Measurements from ENCODE around the gene SLC2A6.

The SLC2A6 gene

GRCh38 chr9:133494636-133495326, 15.9 kb upstream of the SLC2A6 start:
- no peak overlapping the region for H3K27ac Mint-ChIP-seq
- peaks cover 34% of the 10 kb centered on the region for H3K4me1 Mint-ChIP-seq
- H3K36me3 Mint-ChIP-seq (ENCODE audit: low read depth) = no peaks in the 10 kb centered on the region
- TF ChIP-seq, protein P1, sequence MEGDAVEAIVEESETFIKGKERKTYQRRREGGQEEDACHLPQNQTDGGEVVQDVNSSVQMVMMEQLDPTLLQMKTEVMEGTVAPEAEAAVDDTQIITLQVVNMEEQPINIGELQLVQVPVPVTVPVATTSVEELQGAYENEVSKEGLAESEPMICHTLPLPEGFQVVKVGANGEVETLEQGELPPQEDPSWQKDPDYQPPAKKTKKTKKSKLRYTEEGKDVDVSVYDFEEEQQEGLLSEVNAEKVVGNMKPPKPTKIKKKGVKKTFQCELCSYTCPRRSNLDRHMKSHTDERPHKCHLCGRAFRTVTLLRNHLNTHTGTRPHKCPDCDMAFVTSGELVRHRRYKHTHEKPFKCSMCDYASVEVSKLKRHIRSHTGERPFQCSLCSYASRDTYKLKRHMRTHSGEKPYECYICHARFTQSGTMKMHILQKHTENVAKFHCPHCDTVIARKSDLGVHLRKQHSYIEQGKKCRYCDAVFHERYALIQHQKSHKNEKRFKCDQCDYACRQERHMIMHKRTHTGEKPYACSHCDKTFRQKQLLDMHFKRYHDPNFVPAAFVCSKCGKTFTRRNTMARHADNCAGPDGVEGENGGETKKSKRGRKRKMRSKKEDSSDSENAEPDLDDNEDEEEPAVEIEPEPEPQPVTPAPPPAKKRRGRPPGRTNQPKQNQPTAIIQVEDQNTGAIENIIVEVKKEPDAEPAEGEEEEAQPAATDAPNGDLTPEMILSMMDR (IDR thresholded peaks at IDR 0.05; ENCODE audit: unreplicated experiment in 3 of 3) = no peak
- H3K9me3 Mint-ChIP-seq = no peaks in the 10 kb centered on the region
- H3K27me3 Mint-ChIP-seq (ENCODE audit: low read depth) = peaks cover 11% of the 10 kb centered on the region
- H3K4me3 Mint-ChIP-seq = no peak overlapping the region

DNA sequence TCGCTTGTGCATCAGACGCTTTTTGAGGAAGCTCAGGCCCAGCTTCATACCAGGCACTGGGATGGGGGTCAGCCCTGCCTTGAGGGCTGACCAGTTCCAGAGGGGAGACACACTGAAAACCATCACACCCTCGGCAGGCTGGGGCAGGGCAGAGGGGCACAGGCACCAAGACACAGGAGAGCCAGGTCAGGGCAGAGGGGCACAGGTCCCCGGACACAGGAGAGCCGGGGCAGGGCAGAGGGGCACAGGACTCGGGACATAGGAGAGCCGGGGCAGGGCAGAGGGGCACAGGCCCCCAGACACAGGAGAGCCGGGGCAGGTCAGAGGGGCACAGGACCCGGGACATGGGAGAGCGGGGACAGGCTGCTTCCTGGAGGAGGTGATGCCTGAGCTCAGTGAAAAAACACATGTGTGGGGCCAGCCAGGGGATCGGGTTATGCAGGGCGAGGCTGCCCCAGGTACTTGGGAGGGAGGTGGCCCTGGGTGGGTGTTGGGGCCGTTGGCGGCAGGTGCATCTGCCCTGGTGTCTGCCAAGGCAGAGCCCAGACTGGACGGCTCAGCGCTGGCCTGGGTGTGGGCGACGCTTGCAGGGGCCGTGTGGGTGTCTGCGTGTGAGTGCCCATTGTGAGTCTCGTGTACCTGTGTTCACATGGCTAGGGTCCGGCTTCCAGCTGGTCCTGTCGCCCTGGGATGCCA, 15.1 kb upstream of the SLC2A6 start:
- H3K27me3 Mint-ChIP-seq (ENCODE audit: low read depth) = peaks cover 18% of the 10 kb centered on the region
- peak overlapping the region in 1 of 3 experiments; percentile 54 for H3K27ac Mint-ChIP-seq
- H3K4me1 Mint-ChIP-seq = peaks cover 39% of the 10 kb centered on the region
- H3K9me3 Mint-ChIP-seq = no peaks in the 10 kb centered on the region
- TF ChIP-seq, protein P1 (IDR thresholded peaks at IDR 0.05; ENCODE audit: unreplicated experiment in 3 of 3) = no peak
- H3K4me3 Mint-ChIP-seq = no peak overlapping the region
- H3K36me3 Mint-ChIP-seq (ENCODE audit: low read depth) = no peaks in the 10 kb centered on the region

- Mint-ChIP-seq H3K27ac (peak overlapping the region in 2 of 3 experiments; percentile 89 to 90), H3K4me3 (no peak overlapping the region), H3K36me3 (ENCODE audit: low read depth) (no peaks in the 10 kb centered on the region), H3K4me1 (peaks cover 37% of the 10 kb centered on the region), H3K27me3 (ENCODE audit: low read depth) (peaks cover 18% of the 10 kb centered on the region), H3K9me3 (no peaks in the 10 kb centered on the region)
- TF ChIP-seq, protein P1 (IDR thresholded peaks at IDR 0.05; ENCODE audit: unreplicated experiment in 3 of 3) = no peak
Observed at GRCh38 chr9:133493428-133493827, 14.5 kb upstream of the SLC2A6 start.

DNA sequence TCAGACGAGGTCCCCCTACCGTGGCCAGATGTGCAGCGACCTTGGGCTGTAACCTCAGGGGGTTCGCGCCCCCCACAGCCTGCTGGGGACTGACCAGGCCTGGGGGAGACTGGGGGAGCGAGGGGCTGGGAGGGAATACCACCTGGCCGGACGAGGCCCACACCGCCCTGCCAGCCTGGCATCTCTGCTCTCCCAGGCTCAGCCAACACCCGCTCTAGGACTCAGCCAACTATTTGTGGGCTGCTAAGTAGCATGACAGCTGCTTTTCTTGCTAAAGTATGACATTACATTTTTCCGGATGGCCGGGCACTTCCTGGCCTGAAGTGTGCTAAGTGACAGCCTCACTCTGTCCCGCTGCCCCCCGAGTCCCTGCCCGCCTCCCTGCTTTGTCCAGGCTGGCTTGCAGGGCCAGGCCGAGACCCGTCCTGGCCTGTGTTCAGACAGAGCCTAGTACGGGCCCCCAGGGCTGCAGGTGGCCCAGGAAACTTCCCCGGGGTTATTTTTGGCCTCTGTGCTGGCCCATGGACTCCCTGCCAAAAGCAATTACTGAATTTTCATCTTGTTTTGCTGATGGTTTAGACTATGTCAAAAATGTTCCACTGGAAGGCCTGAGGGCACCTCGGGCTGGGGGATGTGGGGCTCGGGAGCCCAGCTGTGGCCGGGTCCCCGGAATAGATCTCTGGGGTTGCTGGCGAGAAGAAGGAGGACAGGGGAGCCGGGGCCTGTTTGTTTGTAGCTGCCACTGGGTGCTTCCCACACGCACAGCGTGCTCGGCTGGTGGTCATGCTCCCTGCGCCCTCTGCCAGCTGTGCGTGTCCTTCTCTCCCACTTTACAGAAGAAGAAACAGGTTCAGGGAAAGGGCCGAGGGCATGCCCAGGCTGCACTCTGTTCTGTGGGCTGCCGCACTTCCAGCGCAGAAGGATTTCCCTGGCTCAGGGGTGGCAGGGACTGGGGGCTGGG, 13.4 kb upstream of the SLC2A6 start:
- peak overlapping the region; percentile 42 to 90 (median 89) for H3K27ac Mint-ChIP-seq
- H3K27me3 Mint-ChIP-seq (ENCODE audit: low read depth) = peaks cover 10% of the 10 kb centered on the region
- TF ChIP-seq, protein P1 (IDR thresholded peaks at IDR 0.05; ENCODE audit: unreplicated experiment in 3 of 3) = no peak
- H3K9me3 Mint-ChIP-seq = no peaks in the 10 kb centered on the region
- peak overlapping the region in 2 of 3 experiments; percentile 12 to 19 for H3K4me3 Mint-ChIP-seq
- H3K36me3 Mint-ChIP-seq (ENCODE audit: low read depth) = no peaks in the 10 kb centered on the region
- H3K4me1 Mint-ChIP-seq = peaks cover 31% of the 10 kb centered on the region

DNA sequence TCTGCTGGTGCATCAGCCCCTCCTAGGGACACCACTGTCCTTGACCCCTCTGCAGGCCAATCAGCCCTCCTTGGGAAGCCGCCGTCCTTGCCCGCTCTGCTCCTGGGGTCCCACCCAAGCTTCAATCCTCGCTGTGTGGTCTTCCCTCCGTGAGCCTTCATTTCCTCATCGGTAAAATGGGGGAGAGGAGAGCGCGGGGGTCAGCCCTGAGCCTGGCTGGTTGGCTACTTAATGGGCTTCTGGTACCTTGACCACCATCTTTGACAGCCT, 12.7 kb upstream of the SLC2A6 start:
- no peak overlapping the region for H3K27ac Mint-ChIP-seq
- no peak overlapping the region for H3K4me3 Mint-ChIP-seq
- no peaks in the 10 kb centered on the region for H3K36me3 Mint-ChIP-seq (ENCODE audit: low read depth)
- H3K4me1 Mint-ChIP-seq = peaks cover 31% of the 10 kb centered on the region
- peaks cover 7% of the 10 kb centered on the region for H3K27me3 Mint-ChIP-seq (ENCODE audit: low read depth)
- TF ChIP-seq, protein P1 (IDR thresholded peaks at IDR 0.05; ENCODE audit: unreplicated experiment in 3 of 3) = no peak
- no peaks in the 10 kb centered on the region for H3K9me3 Mint-ChIP-seq
